Omental fat pad (tissue), 4 donors: ENCODE data around the gene GPR107. TPM values are rescaled to one million over a fixed set of nuclear protein-coding genes. Genes with fewer than 3 reads are reported as not detected.

Experiments used
- ATAC-seq: fragments of 150-250 bp; one replicate; pipeline ENCODE4 v1.9.1; 2016; ENCODE audit warnings: mild to moderate bottlenecking, moderate library complexity; ENCODE audit not compliant: low FRiP score
- DNase-seq: peaks from one replicate; pipeline ENCODE4 v3.0.0-alpha.2; 2019; ENCODE audit warnings: low spot score
- CTCF ChIP-seq, 3 donors: fragments of 450-650 bp; IDR thresholded peaks; one replicate each; pipeline ENCODE4 v1.5.1; 2016 to 2017; ENCODE audit warnings: antibody characterized with exemption in 3 of 3, mild to moderate bottlenecking in 3 of 3, moderate library complexity in 2 of 3
- total RNA-seq, 4 donors: library from RNA; depleted of rRNA; stranded (reverse); fragments of >200 nt; gene quantifications; one replicate each; pipeline ENCODE4 v1.1.0, GENCODE V29; 2016

Gene GPR107
- total RNA-seq, 4 donors from 2014 or later, result 17.5 to 24.1 (median 20.0) TPM

GRCh38 chr9:130078547-130078946, 24.8 kb downstream of the GPR107 start:
- no peak for DNase-seq
- no peak for TF ChIP-seq CTCF (IDR thresholded peaks at IDR 0.05)
- no peak for ATAC-seq

- DNase-seq, result no peak
- no peak for TF ChIP-seq CTCF (IDR thresholded peaks at IDR 0.05)
- no peak for ATAC-seq
Observed at GRCh38 chr9:130084337-130084736, 30.6 kb downstream of the GPR107 start.

GRCh38 chr9:130088051-130088450, 34.3 kb downstream of the GPR107 start:
- DNase-seq, result no peak
- no peak for ATAC-seq

GRCh38 chr9:130089141-130089540, 35.4 kb downstream of the GPR107 start:
- ATAC-seq (no peak), DNase-seq (no peak)
- TF ChIP-seq CTCF (IDR thresholded peaks at IDR 0.05), result no peak

More at GRCh38 chr9:130088051-130088450, 34.3 kb downstream of the GPR107 start:
- TF ChIP-seq CTCF (IDR thresholded peaks at IDR 0.05), result no peak

GRCh38 chr9:130090915-130091314, 37.2 kb downstream of the GPR107 start:
- TF ChIP-seq CTCF (IDR thresholded peaks at IDR 0.05), result no peak
- DNase-seq (no peak), ATAC-seq (no peak)

- ATAC-seq (no peak), DNase-seq (no peak)
- TF ChIP-seq CTCF (IDR thresholded peaks at IDR 0.05), result no peak
Observed at GRCh38 chr9:130092910-130093309, 39.2 kb downstream of the GPR107 start.

- TF ChIP-seq CTCF (IDR thresholded peaks at IDR 0.05), result no peak
- ATAC-seq, result no peak
- no peak for DNase-seq
Observed at GRCh38 chr9:130095872-130096271, 42.2 kb downstream of the GPR107 start.
